AG10803 (cell line): ENCODE results near the gene ESRRA.

Source experiments
- DNase-seq: peaks from one replicate; pipeline ENCODE4 v3.0.0; 2010; ENCODE audit warnings: low read depth
- H3K4me3 ChIP-seq: 2 replicates; pipeline ENCODE4 v1.5.1; 2011; ENCODE audit warnings: mild to moderate bottlenecking, low read length, control low read depth
- CTCF ChIP-seq: conservative IDR thresholded peaks from 2 replicates; pipeline ENCODE4 v1.5.1; 2011; ENCODE audit warnings: mild to moderate bottlenecking, low read length, control low read depth, inconsistent platforms

The ESRRA gene

GRCh38 chr11:64284048-64284961, 21.0 kb upstream of the ESRRA start, which contains the start of gene BAD:
Gene BAD (minus strand): TSS chr11:64284665. CDS start chr11:64284368, 297 bp downstream.
- DNase-seq: peak; percentile 88
- peak within 1 kb of the TSS; percentile 89 for H3K4me3 ChIP-seq
- TF ChIP-seq CTCF: no peak

GRCh38 chr11:64284962-64285884, 20.1 kb upstream of the ESRRA start, which contains the start of gene GPR137:
Gene GPR137 (plus strand): TSS chr11:64285848. CDS start chr11:64286525, 677 bp downstream.
- peak within 1 kb of the TSS; percentile 89 for H3K4me3 ChIP-seq
- no peak for TF ChIP-seq CTCF
- DNase-seq: peak; percentile 58

- no peak for DNase-seq
- no peak for TF ChIP-seq CTCF
- H3K4me3 ChIP-seq: peak overlapping the region; percentile 70
Measured at GRCh38 chr11:64285885-64286800, 19.2 kb upstream of the ESRRA start.

GRCh38 chr11:64286801-64287159, 18.5 kb upstream of the ESRRA start:
- no peak for TF ChIP-seq CTCF
- no peak for DNase-seq
- peak overlapping the region; percentile 70 for H3K4me3 ChIP-seq

- H3K4me3 ChIP-seq: no peak overlapping the region
- no peak for DNase-seq
- no peak for TF ChIP-seq CTCF
Measured at GRCh38 chr11:64287676-64288352, 17.5 kb upstream of the ESRRA start.

GRCh38 chr11:64288353-64288750, 17.0 kb upstream of the ESRRA start:
- H3K4me3 ChIP-seq: no peak overlapping the region
- TF ChIP-seq CTCF: no peak
- DNase-seq: no peak
